GM19455 (cell line): ENCODE data around the gene PRELP.

Experiments
- ATAC-seq: cut with Tn5 transposase; IDR thresholded peaks from one replicate; pipeline ENCODE4 v1.9.1; 2021; ENCODE audit not compliant: unreplicated experiment

The PRELP gene

DNA sequence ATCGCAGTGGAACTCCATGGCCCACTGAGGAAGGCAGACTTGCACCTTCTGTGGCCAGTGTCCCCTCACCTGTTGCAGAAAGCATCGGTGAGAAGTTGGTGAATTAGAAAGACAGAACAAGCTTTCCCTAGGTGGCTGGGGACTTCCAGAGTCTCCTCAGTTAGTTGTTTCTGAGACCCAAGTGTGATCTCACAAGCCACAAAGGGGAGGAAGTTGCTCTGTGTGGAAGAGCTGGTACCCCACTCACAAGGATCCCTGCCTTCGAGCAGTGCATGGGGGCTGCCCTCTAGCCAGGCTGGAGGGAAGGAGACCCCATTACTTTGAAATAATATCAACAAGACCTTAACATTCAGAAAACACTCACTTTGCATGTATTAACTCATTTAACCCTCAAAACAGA is 2.1 kb downstream of the PRELP start:
- ATAC-seq, result no peak

DNA sequence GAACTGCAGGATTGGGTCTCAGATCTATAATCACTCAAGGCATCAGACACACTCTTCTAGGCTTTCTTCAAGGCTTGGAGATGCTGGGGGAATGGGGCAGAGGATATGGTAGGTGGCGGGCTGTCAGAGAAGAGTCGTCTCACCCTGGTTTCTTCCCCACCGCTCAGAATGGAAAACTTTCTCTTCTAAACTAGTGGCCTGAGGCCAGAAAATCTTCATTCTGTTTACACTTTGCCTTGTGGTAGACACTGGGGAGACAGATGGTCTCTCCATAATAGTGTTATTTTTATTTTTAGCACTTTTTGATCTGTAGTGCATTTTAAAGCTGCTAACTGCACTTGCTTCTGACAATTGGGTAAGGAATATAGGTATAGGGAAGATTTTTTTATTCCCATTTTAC is 2.6 kb downstream of the PRELP start:
- ATAC-seq, result no peak

DNA sequence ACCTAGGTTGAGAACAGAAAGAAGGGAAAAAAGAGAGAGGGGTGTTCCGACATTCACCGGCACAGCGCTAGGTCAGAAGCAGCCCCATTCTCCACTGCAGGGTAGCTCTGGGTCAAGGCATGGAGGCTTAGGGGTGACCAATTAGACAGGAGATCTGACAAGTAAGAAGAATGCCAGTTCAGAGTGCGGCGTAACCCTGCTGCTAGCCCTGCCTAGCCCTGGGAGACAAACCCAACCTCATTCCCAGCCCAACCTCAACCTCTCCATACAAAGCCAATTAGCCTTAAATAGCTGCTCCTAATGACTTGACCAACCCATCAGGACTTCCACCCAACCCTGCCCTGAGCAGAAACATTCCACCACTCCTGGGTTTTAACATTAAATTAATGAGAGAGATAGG is 3.4 kb downstream of the PRELP start:
- no peak for ATAC-seq

- no peak for ATAC-seq
These were observed 4.0 kb downstream of the PRELP start for GRCh38 chr1:203479646-203480045.

GRCh38 chr1:203480084-203480483 is 4.5 kb downstream of the PRELP start:
- no peak for ATAC-seq

DNA sequence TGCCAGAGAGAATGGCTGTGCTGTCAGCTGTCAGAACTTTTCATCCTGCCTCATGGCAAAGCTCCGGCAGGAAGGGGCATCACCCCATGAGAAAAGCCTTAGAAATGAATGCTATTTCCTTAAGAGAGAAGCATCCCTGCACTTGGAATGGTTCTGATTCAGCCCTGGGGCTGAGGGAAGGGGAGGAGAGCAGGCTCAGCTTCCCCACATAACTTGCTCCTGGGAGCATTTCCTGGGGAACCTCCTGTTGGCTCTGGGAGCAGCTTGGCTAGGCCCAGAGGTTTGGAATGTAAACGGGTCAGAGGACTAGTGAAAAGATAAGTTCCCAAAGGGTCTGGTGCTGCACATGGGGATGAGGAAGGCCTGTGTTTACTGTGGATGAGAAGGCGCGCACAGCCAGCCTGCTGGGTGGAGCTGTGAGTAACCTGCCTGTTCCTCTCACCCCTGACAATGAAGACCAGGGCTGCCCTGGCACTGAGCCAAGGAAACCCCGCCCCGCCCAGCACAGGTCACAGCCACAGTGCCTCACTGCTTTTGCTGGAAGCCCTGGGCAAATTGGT is 5.0 kb downstream of the PRELP start:
- ATAC-seq, result no peak

DNA sequence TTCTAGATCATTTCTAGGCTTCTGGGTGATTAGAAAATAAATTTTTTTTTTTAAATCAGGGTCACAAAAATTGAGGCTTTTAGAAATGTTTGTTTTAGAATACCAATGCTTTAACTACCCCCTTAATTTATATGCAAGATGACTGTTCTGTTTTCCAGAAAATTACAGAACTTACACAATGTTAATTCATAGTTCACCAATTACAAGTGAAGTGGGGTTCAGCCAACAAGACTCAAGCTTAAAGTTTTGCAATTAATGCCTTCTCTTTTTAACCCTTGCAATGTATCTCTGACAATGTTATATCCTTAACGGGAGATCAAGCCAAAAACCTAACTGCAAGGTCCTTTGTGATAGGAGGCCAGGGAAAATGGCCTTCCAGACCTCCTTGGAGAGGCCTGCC is 5.6 kb downstream of the PRELP start:
- no peak for ATAC-seq

- ATAC-seq, result no peak
These were observed 11.2 kb downstream of the PRELP start for GRCh38 chr1:203486618-203487370.

DNA sequence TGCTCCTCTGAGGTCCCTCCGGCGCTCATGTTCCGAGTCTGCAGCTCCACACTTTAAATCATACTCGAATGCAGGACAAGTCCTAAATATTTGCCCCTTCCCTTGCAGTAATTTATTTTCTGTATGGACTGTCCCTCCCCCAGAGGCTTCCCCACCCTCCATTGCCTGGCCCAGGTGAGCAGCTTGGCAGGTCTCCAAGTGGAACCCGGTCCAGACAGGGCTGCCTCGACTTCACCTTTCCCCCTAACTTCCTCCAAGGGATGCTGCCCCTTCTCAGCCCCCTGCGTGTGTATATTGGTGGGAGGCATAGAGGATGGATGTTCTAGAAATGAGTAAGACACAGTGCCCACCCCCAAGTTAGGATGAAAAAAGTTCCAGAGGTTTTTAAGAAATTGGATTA is 12.9 kb downstream of the PRELP start:
- ATAC-seq, result no peak

GRCh38 chr1:203490607-203491006 is 15.0 kb downstream of the PRELP start:
- ATAC-seq, result no peak

GRCh38 chr1:203491664-203492063 is 16.1 kb downstream of the PRELP start:
- ATAC-seq, result no peak

DNA sequence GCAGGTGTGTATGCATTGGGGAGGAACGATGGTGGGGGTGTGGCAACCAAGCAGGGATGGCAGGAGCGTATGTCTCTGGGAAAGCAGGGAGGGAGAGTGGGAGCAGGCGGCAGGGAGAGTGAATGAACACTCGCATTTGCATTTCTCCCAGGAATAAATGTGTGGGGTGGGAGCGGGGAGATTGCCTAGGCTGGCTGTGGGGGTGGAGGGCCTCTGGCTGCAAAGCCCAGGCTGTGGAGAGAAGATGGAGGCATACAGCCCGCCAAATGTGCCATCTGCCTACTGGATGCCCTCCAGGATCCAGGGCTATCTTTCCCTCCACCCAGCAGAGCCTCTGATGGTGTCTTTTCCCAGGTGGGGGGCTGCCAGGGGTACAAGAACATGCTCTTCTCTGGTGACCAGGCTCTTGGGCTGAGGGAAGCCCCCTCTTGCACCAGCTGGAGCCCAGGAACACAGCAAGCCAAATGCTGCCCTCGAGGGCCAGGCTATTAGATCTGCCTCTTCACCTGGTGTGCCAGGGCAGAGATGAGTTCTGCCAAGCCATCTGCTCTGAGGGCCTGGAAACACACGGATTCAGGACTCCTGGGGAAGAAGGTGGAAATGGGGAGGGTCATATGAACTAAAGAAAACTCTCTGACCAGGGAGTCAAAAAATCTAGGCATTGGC is 16.6 kb downstream of the PRELP start:
- ATAC-seq, result no peak

DNA sequence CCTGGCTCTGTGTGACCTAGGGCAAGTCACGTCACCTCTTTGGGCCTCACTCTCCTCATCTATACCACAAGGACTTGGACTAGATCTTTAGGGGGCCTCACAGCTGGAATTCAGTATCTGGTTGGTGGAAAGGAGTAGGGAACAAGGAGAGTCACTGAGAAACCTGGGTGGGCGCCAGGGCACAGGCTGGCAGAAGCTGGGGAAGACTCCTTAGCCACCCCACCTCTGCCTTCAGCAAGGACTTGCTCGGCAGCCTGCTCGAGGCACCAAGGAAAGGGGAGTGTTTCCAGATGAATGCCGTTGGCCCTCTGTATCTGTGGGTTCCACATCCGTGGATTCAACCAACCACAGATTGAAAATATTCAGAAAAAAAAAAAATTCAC is 17.1 kb downstream of the PRELP start:
- no peak for ATAC-seq

DNA sequence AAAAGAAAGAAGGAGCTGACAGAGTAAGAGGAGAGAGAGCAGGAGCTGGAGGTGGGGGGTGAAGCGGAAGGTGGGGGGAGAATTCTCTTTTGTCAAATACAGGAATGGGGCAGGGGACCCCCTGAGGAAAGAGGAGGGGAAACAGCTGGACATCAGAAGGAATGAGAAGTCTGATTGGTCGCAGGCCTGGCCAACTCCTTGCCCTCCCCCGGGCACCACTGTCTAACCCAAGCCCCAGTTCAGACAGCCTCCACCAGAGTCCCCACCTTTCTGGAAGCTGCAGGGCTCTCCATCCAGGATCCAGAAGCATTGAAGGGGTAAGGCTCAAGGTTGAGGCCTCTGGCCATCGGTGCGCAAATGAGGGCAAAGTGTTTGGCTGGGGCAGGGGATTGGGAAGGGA is 18.3 kb downstream of the PRELP start, which contains the start of gene OPTC:
TSS of gene OPTC (plus strand) at position 253 of the 400 bp plus-strand sequence. CDS start 1,853 bp downstream, outside the sequence.
- no peak for ATAC-seq

- ATAC-seq, result no peak
These were observed 20.2 kb downstream of the PRELP start for GRCh38 chr1:203495845-203496244.

DNA sequence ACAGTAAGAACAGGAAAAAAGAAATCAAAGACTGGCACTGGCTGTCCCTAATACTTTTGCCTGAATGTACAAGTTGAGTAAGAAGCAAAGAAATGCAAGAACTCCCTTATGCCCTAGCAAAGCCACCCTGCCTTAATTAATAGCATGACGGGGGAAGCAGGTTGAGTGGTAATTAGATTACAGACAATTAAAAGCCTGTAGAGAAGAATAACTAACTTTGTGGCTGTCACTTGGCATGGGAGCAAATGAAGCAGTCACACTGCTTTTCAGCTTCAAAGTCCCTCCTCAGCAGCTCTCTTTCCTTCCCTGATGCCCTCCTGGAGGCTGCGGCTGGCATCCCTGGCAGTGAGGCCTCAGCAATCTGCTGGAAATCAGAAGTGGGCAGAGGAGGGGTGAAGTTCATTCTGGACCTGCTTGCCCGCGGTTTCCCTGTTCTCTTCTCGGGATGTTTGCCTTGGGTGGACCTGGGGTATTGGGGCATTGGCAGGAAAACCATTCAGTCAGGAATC is 21.7 kb downstream of the PRELP start:
- no peak for ATAC-seq

- ATAC-seq, result no peak
These were observed 24.2 kb downstream of the PRELP start for GRCh38 chr1:203499643-203500278.

- no peak for ATAC-seq
These were observed 24.7 kb downstream of the PRELP start for GRCh38 chr1:203500279-203500678.

GRCh38 chr1:203503836-203504235 is 28.2 kb downstream of the PRELP start:
- ATAC-seq, result no peak

GRCh38 chr1:203504400-203505250 is 29.0 kb downstream of the PRELP start:
- ATAC-seq, result no peak
